SK-N-SH (cell line): Measurements from ENCODE around the gene GPC5. TPM values are rescaled to one million over a fixed set of nuclear protein-coding genes. Genes with fewer than 3 reads are reported as not detected.

Source experiments
- CTCF ChIA-PET: fragments of 300-600, 350-600 bp; formaldehyde crosslinking; extraction: SDS; loops from one replicate; lab custom pipeline; 2021; lab: Yijun Ruan, JAX
- POLR2A ChIA-PET: fragments of 350-600 bp; sonication (Branson Sonifier 250); formaldehyde crosslinking; extraction: SDS; loops from one replicate; lab custom pipeline; 2020; ENCODE audit warnings: antibody characterized with exemption, inconsistent platforms; lab: Yijun Ruan, JAX
- DNase-seq: peaks from one replicate; pipeline ENCODE4 v3.0.0; 2012
- H2AFZ ChIP-seq: fragments of 200-600 bp; sonication (generic); 2 replicates; pipeline ENCODE4 v1.8.1; 2016; ENCODE audit warnings: antibody characterized with exemption, mild to moderate bottlenecking, low read depth
- H3F3A ChIP-seq: fragments of 200-600 bp; sonication (generic); replicated peaks from 2 replicates; pipeline ENCODE3; 2016; ENCODE audit warnings: antibody characterized with exemption, mild to moderate bottlenecking; ENCODE audit not compliant: insufficient read depth
- H3K27ac ChIP-seq, 2 experiments: fragments of 200-500 bp in 1 of 2; fragments of 200-600 bp in 1 of 2; sonication (Bioruptor generic) in 1 of 2; sonication (generic), shearing (Covaris generic) in 1 of 2; 2 replicates each; pipeline versions ENCODE4 v1.5.1 to v1.6.1; 2014 to 2016; ENCODE audit warnings: low read depth in 2 of 2, inconsistent platforms in 1 of 2, low read length in 1 of 2, mild to moderate bottlenecking in 1 of 2, mixed read lengths in 1 of 2
- H3K27me3 ChIP-seq: fragments of 200-600 bp; sonication (generic), shearing (Covaris generic); 2 replicates; pipeline ENCODE4 v1.6.1; 2016; ENCODE audit warnings: mixed run types; ENCODE audit not compliant: insufficient read depth
- H3K36me3 ChIP-seq, 2 experiments: fragments of 200-500 bp in 1 of 2; fragments of 200-600 bp in 1 of 2; sonication (Bioruptor generic) in 1 of 2; sonication (generic) in 1 of 2; replicated peaks in 1 of 2; 2 replicates each; pipeline versions ENCODE3 to v1.5.1; 2014 to 2016; ENCODE audit warnings: low read length in 1 of 2, mild to moderate bottlenecking in 1 of 2; ENCODE audit not compliant: insufficient read depth in 2 of 2, control insufficient read depth in 1 of 2
- H3K4me1 ChIP-seq, 2 experiments: fragments of 200-500 bp in 1 of 2; fragments of 200-600 bp in 1 of 2; sonication (Bioruptor generic) in 1 of 2; sonication (generic), shearing (Covaris generic) in 1 of 2; 2 replicates each; pipeline versions ENCODE4 v1.5.1 to v1.6.1; 2014 to 2016; ENCODE audit warnings: low read depth in 1 of 2, low read length in 1 of 2, mixed run types in 1 of 2; ENCODE audit not compliant: insufficient read depth in 2 of 2, control insufficient read depth in 1 of 2
- H3K4me2 ChIP-seq: fragments of 200-600 bp; sonication (generic), shearing (Covaris generic); 2 replicates; pipeline ENCODE4 v1.6.1; 2017; ENCODE audit warnings: mixed run types
- H3K4me3 ChIP-seq, 2 experiments: fragments of 200-500 bp in 1 of 2; fragments of 200-600 bp in 1 of 2; sonication (Bioruptor generic) in 1 of 2; sonication (generic), shearing (Covaris generic) in 1 of 2; 2 replicates each; pipeline versions ENCODE4 v1.5.1 to v1.8.1; 2014 to 2016; ENCODE audit warnings: low read depth in 2 of 2, inconsistent platforms in 1 of 2, low read length in 1 of 2, mild to moderate bottlenecking in 1 of 2, mixed read lengths in 1 of 2, moderate library complexity in 1 of 2
- H3K79me2 ChIP-seq: fragments of 200-600 bp; sonication (generic); 2 replicates; pipeline ENCODE4 v1.8.1; 2017; ENCODE audit warnings: mild to moderate bottlenecking; ENCODE audit not compliant: insufficient read depth
- H3K9ac ChIP-seq: fragments of 200-600 bp; sonication (generic); 2 replicates; pipeline ENCODE4 v1.6.1; 2017; ENCODE audit warnings: mixed run types
- H3K9me2 ChIP-seq: fragments of 200-600 bp; sonication (generic); 2 replicates; pipeline ENCODE4 v1.6.1; 2017; ENCODE audit warnings: mixed run types
- H3K9me3 ChIP-seq: fragments of 200-600 bp; sonication (generic); 2 replicates; pipeline ENCODE4 v1.6.1; 2017; ENCODE audit warnings: mixed run types, mild to moderate bottlenecking, moderate library complexity
- H4K20me1 ChIP-seq: fragments of 200-600 bp; sonication (generic); 2 replicates; pipeline ENCODE4 v1.6.1; 2017; ENCODE audit warnings: mild to moderate bottlenecking, mixed run types; ENCODE audit not compliant: insufficient read depth
- CHD2 ChIP-seq: fragments of 150-350 bp; IDR thresholded peaks from 2 replicates; pipeline ENCODE4 v1.6.1; 2018; ENCODE audit warnings: low read length; ENCODE audit not compliant: partially characterized antibody
- ELF1 ChIP-seq: IDR thresholded peaks from 2 replicates; pipeline ENCODE4 v1.4.0; 2012
- FOSL2 ChIP-seq: IDR thresholded peaks from 2 replicates; pipeline ENCODE4 v1.4.0; 2012; ENCODE audit warnings: low read depth, mild to moderate bottlenecking, moderate library complexity, borderline replicate concordance
- FOXJ3 ChIP-seq: sonication (generic); formaldehyde crosslinking; IDR thresholded peaks from 2 replicates; pipeline ENCODE4 v1.5.1; 2020; ENCODE audit warnings: mild to moderate bottlenecking, missing genetic modification reagents
- FOXM1 ChIP-seq: IDR thresholded peaks from 2 replicates; pipeline ENCODE4 v1.4.0; 2012; ENCODE audit warnings: low read depth, mild to moderate bottlenecking
- GATA2 ChIP-seq: sonication (generic); formaldehyde crosslinking; IDR thresholded peaks from 2 replicates; pipeline ENCODE4 v1.5.0; 2020; ENCODE audit warnings: mild to moderate bottlenecking, missing genetic modification reagents
- JUND ChIP-seq: IDR thresholded peaks from 2 replicates; pipeline ENCODE4 v1.4.0; 2012
- MAX ChIP-seq: IDR thresholded peaks from 2 replicates; pipeline ENCODE4 v1.4.0; 2012; ENCODE audit warnings: low read depth
- MXI1 ChIP-seq: IDR thresholded peaks from 2 replicates; pipeline ENCODE4 v1.6.1; 2012; ENCODE audit warnings: mild to moderate bottlenecking, low read depth, low read length, improper control_type of control experiment
- NFIC ChIP-seq: IDR thresholded peaks from 2 replicates; pipeline ENCODE4 v1.4.0; 2012; ENCODE audit warnings: borderline replicate concordance
- NRF1 ChIP-seq: IDR thresholded peaks from 2 replicates; pipeline ENCODE4 v1.6.1; 2012; ENCODE audit warnings: low read depth, mild to moderate bottlenecking, low read length
- RAD21 ChIP-seq: IDR thresholded peaks from 2 replicates; pipeline ENCODE4 v1.6.1; 2012; ENCODE audit warnings: mild to moderate bottlenecking, low read length
- REST ChIP-seq: IDR thresholded peaks from 2 replicates; pipeline ENCODE4 v1.6.1; 2012; ENCODE audit warnings: mild to moderate bottlenecking, low read depth, low read length, moderate library complexity
- SIN3A ChIP-seq: IDR thresholded peaks from 2 replicates; pipeline ENCODE4 v1.6.1; 2012; ENCODE audit warnings: low read depth, mild to moderate bottlenecking, low read length, moderate library complexity, borderline replicate concordance
- SMC3 ChIP-seq: IDR thresholded peaks from 2 replicates; pipeline ENCODE4 v1.6.1; 2012; ENCODE audit warnings: low read depth, low read length, improper control_type of control experiment
- TAF1 ChIP-seq: IDR thresholded peaks from 2 replicates; pipeline ENCODE4 v1.6.1; 2012; ENCODE audit warnings: low read depth, mild to moderate bottlenecking, low read length, moderate library complexity, borderline replicate concordance
- TEAD4 ChIP-seq: IDR thresholded peaks from 2 replicates; pipeline ENCODE4 v1.4.0; 2012; ENCODE audit warnings: mild to moderate bottlenecking, borderline replicate concordance; ENCODE audit not compliant: insufficient read depth
- WGBS: methylation state at CpG from one replicate; pipeline ENCODE4 v1.1.6; 2017; ENCODE audit warnings: low lambda C conversion rate; 5-methylcytosine and 5-hydroxymethylcytosine counted together
- polyA plus RNA-seq, 3 experiments: library from polyadenylated mRNA; depleted of rRNA; stranded (reverse); fragments of >200 nt; gene quantifications; 2 replicates each; pipeline ENCODE4 v1.2.3, GENCODE V29; 2012
- TF ChIP-seq, protein P1 (sequence below): fragments of 150-350 bp; IDR thresholded peaks from 2 replicates; pipeline ENCODE4 v1.6.1; 2016; ENCODE audit warnings: mild to moderate bottlenecking, low read depth, low read length
- TF ChIP-seq, protein P2 (sequence below): IDR thresholded peaks from 2 replicates; pipeline ENCODE4 v1.4.0; 2012; ENCODE audit warnings: low read depth, borderline replicate concordance
- TF ChIP-seq, protein P3 (sequence below): fragments of 200-600 bp; sonication (generic); IDR thresholded peaks from 2 replicates; pipeline ENCODE4 v1.6.1; 2017; ENCODE audit warnings: antibody characterized with exemption, mild to moderate bottlenecking, moderate library complexity

Gene GPC5
- polyA plus RNA-seq, 1 of the 3 experiments (the other 2 are of a cell fraction), result 0.03 TPM

- H4K20me1 ChIP-seq, result no peaks in the 10 kb centered on the region
- POLR2A ChIA-PET, result no interaction called here
- H3K36me3 ChIP-seq, result no peaks in the 10 kb centered on the region
- H3K9ac ChIP-seq, result no peak overlapping the region
- no peaks in the 10 kb centered on the region for H3K9me3 ChIP-seq
- H2AFZ ChIP-seq, result no peak overlapping the region
- no peaks in the 10 kb centered on the region for H3F3A ChIP-seq
- TF ChIP-seq MAX, result no peak
- TF ChIP-seq, protein P1, sequence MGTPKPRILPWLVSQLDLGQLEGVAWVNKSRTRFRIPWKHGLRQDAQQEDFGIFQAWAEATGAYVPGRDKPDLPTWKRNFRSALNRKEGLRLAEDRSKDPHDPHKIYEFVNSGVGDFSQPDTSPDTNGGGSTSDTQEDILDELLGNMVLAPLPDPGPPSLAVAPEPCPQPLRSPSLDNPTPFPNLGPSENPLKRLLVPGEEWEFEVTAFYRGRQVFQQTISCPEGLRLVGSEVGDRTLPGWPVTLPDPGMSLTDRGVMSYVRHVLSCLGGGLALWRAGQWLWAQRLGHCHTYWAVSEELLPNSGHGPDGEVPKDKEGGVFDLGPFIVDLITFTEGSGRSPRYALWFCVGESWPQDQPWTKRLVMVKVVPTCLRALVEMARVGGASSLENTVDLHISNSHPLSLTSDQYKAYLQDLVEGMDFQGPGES, result no peak
- TF ChIP-seq, protein P2, sequence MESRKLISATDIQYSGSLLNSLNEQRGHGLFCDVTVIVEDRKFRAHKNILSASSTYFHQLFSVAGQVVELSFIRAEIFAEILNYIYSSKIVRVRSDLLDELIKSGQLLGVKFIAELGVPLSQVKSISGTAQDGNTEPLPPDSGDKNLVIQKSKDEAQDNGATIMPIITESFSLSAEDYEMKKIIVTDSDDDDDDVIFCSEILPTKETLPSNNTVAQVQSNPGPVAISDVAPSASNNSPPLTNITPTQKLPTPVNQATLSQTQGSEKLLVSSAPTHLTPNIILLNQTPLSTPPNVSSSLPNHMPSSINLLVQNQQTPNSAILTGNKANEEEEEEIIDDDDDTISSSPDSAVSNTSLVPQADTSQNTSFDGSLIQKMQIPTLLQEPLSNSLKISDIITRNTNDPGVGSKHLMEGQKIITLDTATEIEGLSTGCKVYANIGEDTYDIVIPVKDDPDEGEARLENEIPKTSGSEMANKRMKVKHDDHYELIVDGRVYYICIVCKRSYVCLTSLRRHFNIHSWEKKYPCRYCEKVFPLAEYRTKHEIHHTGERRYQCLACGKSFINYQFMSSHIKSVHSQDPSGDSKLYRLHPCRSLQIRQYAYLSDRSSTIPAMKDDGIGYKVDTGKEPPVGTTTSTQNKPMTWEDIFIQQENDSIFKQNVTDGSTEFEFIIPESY, result no peak
- no peak for TF ChIP-seq TEAD4
- TF ChIP-seq JUND, result no peak
- no peak for TF ChIP-seq SIN3A
- TF ChIP-seq FOSL2, result no peak
- DNase-seq, result no peak
- H3K9me2 ChIP-seq, result no peaks in the 10 kb centered on the region
- H3K27ac ChIP-seq, result no peak overlapping the region
- no peaks in the 10 kb centered on the region for H3K79me2 ChIP-seq
- H3K27me3 ChIP-seq, result no peaks in the 10 kb centered on the region
- no peak overlapping the region for H3K4me3 ChIP-seq
- 39% methylated on average over 3 of the region's 3 CpGs for WGBS
- H3K4me1 ChIP-seq, result no peaks in the 10 kb centered on the region
- CTCF ChIA-PET, result no interaction called here
- no peak overlapping the region for H3K4me2 ChIP-seq
Measured at GRCh38 chr13:91523116-91523515, 124.7 kb downstream of the GPC5 start.

- no peak overlapping the region for H3K9ac ChIP-seq
- H3K9me2 ChIP-seq, result no peaks in the 10 kb centered on the region
- no peaks in the 10 kb centered on the region for H4K20me1 ChIP-seq
- H3K27me3 ChIP-seq, result no peaks in the 10 kb centered on the region
- 36% methylated on average over 3 of the region's 3 CpGs for WGBS
- no peaks in the 10 kb centered on the region for H3K36me3 ChIP-seq
- H3K4me2 ChIP-seq, result no peak overlapping the region
- DNase-seq, result no peak
- ChIA-PET CTCF (no interaction called here), POLR2A (no interaction called here)
- no peaks in the 10 kb centered on the region for H3K9me3 ChIP-seq
- H3F3A ChIP-seq, result no peaks in the 10 kb centered on the region
- H3K4me3 ChIP-seq, result no peak overlapping the region
- no peak overlapping the region for H3K27ac ChIP-seq
- no peaks in the 10 kb centered on the region for H3K4me1 ChIP-seq
- H2AFZ ChIP-seq, result no peak overlapping the region
- no peaks in the 10 kb centered on the region for H3K79me2 ChIP-seq
- TF ChIP-seq FOXM1 (no peak), TAF1 (no peak), NFIC (no peak), GATA2 (CRISPR knock-in tag) (no peak), REST (no peak), MAX (no peak), ELF1 (no peak), FOXJ3 (CRISPR knock-in tag) (no peak), RAD21 (no peak), NRF1 (no peak), MXI1 (no peak), SMC3 (no peak), CHD2 (no peak)
- TF ChIP-seq, protein P3, sequence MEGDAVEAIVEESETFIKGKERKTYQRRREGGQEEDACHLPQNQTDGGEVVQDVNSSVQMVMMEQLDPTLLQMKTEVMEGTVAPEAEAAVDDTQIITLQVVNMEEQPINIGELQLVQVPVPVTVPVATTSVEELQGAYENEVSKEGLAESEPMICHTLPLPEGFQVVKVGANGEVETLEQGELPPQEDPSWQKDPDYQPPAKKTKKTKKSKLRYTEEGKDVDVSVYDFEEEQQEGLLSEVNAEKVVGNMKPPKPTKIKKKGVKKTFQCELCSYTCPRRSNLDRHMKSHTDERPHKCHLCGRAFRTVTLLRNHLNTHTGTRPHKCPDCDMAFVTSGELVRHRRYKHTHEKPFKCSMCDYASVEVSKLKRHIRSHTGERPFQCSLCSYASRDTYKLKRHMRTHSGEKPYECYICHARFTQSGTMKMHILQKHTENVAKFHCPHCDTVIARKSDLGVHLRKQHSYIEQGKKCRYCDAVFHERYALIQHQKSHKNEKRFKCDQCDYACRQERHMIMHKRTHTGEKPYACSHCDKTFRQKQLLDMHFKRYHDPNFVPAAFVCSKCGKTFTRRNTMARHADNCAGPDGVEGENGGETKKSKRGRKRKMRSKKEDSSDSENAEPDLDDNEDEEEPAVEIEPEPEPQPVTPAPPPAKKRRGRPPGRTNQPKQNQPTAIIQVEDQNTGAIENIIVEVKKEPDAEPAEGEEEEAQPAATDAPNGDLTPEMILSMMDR, result no peak
Measured at GRCh38 chr13:91526543-91527033, 128.2 kb downstream of the GPC5 start.
